Breast epithelium (tissue), 4 donors: ENCODE results near the gene UNC5A. TPM values are rescaled to one million over a fixed set of nuclear protein-coding genes. Genes with fewer than 3 reads are reported as not detected.

ENCODE experiments used
- DNase-seq, 2 donors: peaks; one replicate each; pipeline ENCODE4 v3.0.0-alpha.2; 2019; ENCODE audit warnings: low spot score in 2 of 2
- H3K27ac ChIP-seq, 2 donors: fragments of 200-600 bp; sonication (generic) in 1 of 2; one replicate each; pipeline ENCODE4 v1.5.1; 2016 to 2019; ENCODE audit warnings: mild to moderate bottlenecking in 1 of 2
- H3K27me3 ChIP-seq, 2 donors: fragments of 200-600 bp; sonication (generic) in 1 of 2; one replicate each; pipeline versions ENCODE4 v1.5.1 to v1.6.0; 2017 to 2019; ENCODE audit warnings: control low read depth in 1 of 2, mild to moderate bottlenecking in 1 of 2
- H3K36me3 ChIP-seq: fragments of 200-600 bp; one replicate; pipeline ENCODE4 v1.5.1; 2019
- H3K4me1 ChIP-seq, 2 donors: fragments of 200-600 bp; sonication (generic); one replicate each; pipeline ENCODE4 v1.5.1; 2016 to 2019; ENCODE audit warnings: control low read depth in 1 of 2
- H3K4me3 ChIP-seq, 3 donors: fragments of 200-600 bp; sonication (generic); 1 replicate in 2 of 3; 2 replicates in 1 of 3; pipeline ENCODE4 v1.5.1; 2016 to 2019; ENCODE audit warnings: mild to moderate bottlenecking in 3 of 3, moderate library complexity in 2 of 3
- H3K9me3 ChIP-seq, 2 donors: fragments of 200-600 bp; sonication (generic) in 1 of 2; one replicate each; pipeline ENCODE4 v1.5.1; 2016 to 2019; ENCODE audit warnings: control low read depth in 1 of 2
- POLR2A ChIP-seq: fragments of 450-650 bp; IDR thresholded peaks from one replicate; pipeline ENCODE4 v1.6.1; 2016; ENCODE audit warnings: antibody characterized with exemption, mild to moderate bottlenecking, moderate library complexity
- POLR2AphosphoS5 ChIP-seq, 3 donors: sonication (generic); formaldehyde crosslinking; IDR thresholded peaks; one replicate each; pipeline ENCODE4 v1.6.1; 2017; ENCODE audit warnings: antibody characterized with exemption in 3 of 3
- intact Hi-C: fragments of 100-400 bp; cut with DNase I; formaldehyde crosslinking; loops from one replicate; pipeline ENCODE4 v1.15.1; 2023; ENCODE audit warnings: low total_unique reads
- total RNA-seq, 3 donors: library from RNA; depleted of rRNA; stranded (reverse); fragments of >200 nt; gene quantifications; one replicate each; pipeline ENCODE4 v1.1.0, GENCODE V29; 2016
- TF ChIP-seq, protein P1 (sequence below), 3 donors: fragments of 450-650 bp; IDR thresholded peaks; one replicate each; pipeline ENCODE4 v1.5.1; 2016 to 2017; ENCODE audit warnings: antibody characterized with exemption in 3 of 3, mild to moderate bottlenecking in 3 of 3, moderate library complexity in 3 of 3

UNC5A gene
- total RNA-seq, 3 donors from 2014 or later, result 0.15 to 2.9 TPM; not detected in 1

DNA sequence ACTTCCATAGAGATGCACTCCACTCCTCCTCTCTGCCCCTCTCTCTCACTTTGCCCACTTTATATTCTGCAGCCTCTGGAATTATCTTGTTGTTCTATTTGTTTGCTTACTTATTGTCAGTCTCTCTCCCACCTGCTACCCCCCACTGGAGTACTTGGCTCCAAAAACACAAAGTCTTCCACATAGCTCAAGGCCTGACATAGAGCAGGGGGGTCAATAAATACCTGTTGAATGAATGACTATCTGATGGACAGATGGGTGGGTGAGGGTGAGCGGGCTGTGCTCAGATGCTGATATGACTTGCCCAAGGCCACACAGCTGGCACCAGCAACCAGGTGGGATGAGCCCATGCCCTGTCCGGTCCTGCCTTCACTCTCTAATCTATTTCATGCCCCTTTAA is 13.4 kb upstream of the UNC5A start:
- Histone ChIP-seq H3K4me3 (no peak overlapping the region), H3K27me3 (peaks cover 0 to 77% of the 10 kb centered on the region in 2 donors), H3K9me3 (no peaks in the 10 kb centered on the region), H3K4me1 (no peaks in the 10 kb centered on the region), H3K27ac (no peak overlapping the region), H3K36me3 (no peaks in the 10 kb centered on the region)
- DNase-seq, result no peak
- intact Hi-C loops, result no loop called here
- no peak for TF ChIP-seq POLR2A
- TF ChIP-seq, protein P1, sequence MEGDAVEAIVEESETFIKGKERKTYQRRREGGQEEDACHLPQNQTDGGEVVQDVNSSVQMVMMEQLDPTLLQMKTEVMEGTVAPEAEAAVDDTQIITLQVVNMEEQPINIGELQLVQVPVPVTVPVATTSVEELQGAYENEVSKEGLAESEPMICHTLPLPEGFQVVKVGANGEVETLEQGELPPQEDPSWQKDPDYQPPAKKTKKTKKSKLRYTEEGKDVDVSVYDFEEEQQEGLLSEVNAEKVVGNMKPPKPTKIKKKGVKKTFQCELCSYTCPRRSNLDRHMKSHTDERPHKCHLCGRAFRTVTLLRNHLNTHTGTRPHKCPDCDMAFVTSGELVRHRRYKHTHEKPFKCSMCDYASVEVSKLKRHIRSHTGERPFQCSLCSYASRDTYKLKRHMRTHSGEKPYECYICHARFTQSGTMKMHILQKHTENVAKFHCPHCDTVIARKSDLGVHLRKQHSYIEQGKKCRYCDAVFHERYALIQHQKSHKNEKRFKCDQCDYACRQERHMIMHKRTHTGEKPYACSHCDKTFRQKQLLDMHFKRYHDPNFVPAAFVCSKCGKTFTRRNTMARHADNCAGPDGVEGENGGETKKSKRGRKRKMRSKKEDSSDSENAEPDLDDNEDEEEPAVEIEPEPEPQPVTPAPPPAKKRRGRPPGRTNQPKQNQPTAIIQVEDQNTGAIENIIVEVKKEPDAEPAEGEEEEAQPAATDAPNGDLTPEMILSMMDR (IDR thresholded peaks at IDR 0.05), result no peak
- no peak for TF ChIP-seq POLR2AphosphoS5 (IDR thresholded peaks at IDR 0.05)

DNA sequence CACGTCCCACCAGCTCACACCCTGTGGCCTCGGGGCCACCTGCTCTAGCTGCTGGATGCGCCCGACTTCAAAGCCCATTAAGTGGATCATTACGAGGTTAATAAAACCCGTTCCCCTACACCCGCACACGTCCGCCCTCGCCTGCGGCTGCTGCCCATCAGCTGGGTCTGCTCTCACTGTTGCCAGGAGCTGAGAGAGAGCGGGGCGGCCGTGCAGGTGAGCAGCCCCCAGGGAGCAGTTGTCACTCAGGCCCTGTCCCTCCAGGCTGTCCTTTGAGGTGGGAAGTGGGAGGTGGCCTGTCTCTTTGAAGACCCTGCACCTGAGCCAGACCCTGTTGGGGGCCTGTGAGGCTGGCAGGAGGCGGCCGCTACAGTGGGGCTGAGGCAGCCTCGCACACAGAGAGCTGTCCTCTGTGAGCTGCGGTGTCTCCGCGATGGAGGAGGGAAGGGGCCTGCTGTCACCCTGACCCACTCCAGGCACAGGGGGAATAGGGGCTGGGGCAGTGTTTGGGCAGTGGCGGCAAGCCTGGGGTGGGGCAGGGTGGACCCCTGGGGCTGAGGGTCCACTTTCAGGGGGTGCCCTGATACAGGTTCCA is 12.8 kb upstream of the UNC5A start:
- H3K9me3 ChIP-seq, result no peaks in the 10 kb centered on the region
- H3K36me3 ChIP-seq, result no peaks in the 10 kb centered on the region
- no peak overlapping the region for H3K27ac ChIP-seq
- H3K27me3 ChIP-seq, result peaks cover 0 to 77% of the 10 kb centered on the region in 2 donors
- intact Hi-C loops, result no loop called here
- no peak overlapping the region for H3K4me3 ChIP-seq
- H3K4me1 ChIP-seq, result no peaks in the 10 kb centered on the region
- TF ChIP-seq, protein P1 (IDR thresholded peaks at IDR 0.05), result no peak
- DNase-seq, result no peak

DNA sequence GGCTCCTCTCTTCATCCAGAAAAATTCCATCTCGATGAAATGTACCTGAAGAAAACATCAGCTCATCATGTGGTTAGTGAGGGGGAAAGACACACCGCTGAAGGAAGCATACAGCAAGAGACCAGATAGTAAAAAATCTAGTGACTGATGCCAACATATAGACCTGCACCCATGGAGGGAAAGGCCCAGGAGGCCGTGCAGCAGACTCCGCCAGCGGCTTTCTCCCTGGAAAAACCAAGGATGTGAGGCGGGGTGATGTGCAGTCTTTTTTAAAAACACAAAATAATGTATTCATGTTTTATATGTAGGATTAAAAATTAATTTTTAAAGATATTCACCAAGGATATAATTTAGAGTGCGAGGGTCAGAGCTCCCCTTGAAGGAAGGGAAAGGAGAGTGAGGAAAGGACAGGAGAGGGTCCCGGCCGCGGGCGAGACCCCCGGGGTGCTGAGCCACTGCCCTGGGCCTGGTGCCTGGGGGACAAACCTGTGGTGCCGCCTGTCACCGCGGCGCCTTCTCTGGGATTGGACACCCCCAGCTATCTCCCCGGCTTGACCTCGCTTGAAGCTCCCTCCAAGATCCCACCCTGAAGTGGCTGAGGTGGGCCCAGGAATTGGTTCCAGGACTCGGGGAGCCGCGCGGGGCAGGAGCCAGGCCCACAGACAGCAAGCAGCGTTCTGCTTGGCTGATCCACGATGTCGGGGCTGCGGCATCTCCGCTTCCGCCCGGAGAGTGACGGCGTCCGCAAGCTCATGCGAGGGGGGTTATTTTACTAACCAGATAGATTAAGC is 12.1 kb upstream of the UNC5A start:
- Histone ChIP-seq H3K27ac (no peak overlapping the region), H3K4me3 (no peak overlapping the region), H3K4me1 (no peaks in the 10 kb centered on the region), H3K36me3 (no peaks in the 10 kb centered on the region), H3K9me3 (no peaks in the 10 kb centered on the region), H3K27me3 (peaks cover 0 to 77% of the 10 kb centered on the region in 2 donors)
- TF ChIP-seq POLR2AphosphoS5 (IDR thresholded peaks at IDR 0.05) (no peak), POLR2A (no peak)
- TF ChIP-seq, protein P1 (IDR thresholded peaks at IDR 0.05), result no peak
- no peak for DNase-seq
- intact Hi-C loops, result no loop called here

DNA sequence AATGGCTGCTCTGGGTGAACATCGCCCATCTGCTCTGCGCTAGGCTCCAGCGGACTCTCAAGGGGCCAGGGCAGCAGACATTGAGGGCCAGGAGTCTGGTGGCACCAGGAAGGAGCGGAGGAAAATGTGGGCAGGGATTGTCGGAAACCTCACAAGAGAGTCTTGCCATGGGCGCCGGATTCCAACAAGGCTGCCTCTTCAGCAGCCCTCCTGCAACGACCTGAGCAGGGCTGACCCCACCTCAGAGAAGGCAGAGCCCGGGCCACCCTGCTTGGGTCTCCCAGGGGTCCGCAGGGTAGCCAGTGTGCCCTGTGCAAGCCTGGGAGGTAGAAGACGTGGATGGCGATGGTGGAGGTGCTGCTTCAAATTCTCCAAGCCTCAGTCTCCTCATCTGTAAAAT is 11.4 kb upstream of the UNC5A start:
- Histone ChIP-seq H3K27me3 (peaks cover 0 to 77% of the 10 kb centered on the region in 2 donors), H3K4me1 (no peaks in the 10 kb centered on the region), H3K36me3 (no peaks in the 10 kb centered on the region), H3K4me3 (no peak overlapping the region), H3K9me3 (no peaks in the 10 kb centered on the region), H3K27ac (no peak overlapping the region)
- intact Hi-C loops, result no loop called here
- no peak for DNase-seq
- TF ChIP-seq, protein P1 (IDR thresholded peaks at IDR 0.05), result no peak
- TF ChIP-seq POLR2A (no peak), POLR2AphosphoS5 (IDR thresholded peaks at IDR 0.05) (no peak)

DNA sequence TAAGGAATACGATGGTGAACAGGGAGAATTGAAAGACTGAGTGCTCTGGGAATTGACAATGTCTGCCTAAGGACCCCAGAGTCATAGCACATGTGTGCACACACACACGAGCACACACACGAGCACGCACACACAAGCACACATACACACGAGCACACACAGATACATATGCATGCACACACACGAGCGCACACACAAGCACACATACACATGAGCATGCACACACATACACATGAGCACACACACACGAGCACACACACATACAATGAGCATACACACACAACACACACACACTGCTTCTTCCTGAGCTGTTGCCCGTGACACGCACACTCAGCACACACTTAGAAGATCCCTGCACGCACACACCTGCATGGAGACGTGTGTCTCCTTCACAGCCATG is 10.9 kb upstream of the UNC5A start:
- peaks cover 0 to 77% of the 10 kb centered on the region in 2 donors for H3K27me3 ChIP-seq
- H3K9me3 ChIP-seq, result no peaks in the 10 kb centered on the region
- intact Hi-C loops, result no loop called here
- TF ChIP-seq POLR2A (no peak), POLR2AphosphoS5 (IDR thresholded peaks at IDR 0.05) (no peak)
- H3K4me3 ChIP-seq, result no peak overlapping the region
- no peaks in the 10 kb centered on the region for H3K4me1 ChIP-seq
- H3K27ac ChIP-seq, result no peak overlapping the region
- H3K36me3 ChIP-seq, result no peaks in the 10 kb centered on the region
- DNase-seq, result no peak
